PFSK-1 (cell line): ENCODE data around the gene IRAK1BP1.

Source experiments
- FOXP2 ChIP-seq: optimal IDR thresholded peaks from 2 replicates; pipeline ENCODE3; 2011; ENCODE audit warnings: borderline replicate concordance, control low read depth, inconsistent platforms; ENCODE audit not compliant: insufficient read depth; ENCODE audit errors: extremely low read length, extremely low read depth
- POLR2AphosphoS5 ChIP-seq: IDR thresholded peaks from 2 replicates; pipeline ENCODE4 v1.6.1; 2012; ENCODE audit warnings: low read depth, mild to moderate bottlenecking, control low read depth, low read length, moderate library complexity
- SIN3A ChIP-seq: IDR thresholded peaks from 2 replicates; pipeline ENCODE4 v1.6.1; 2012; ENCODE audit warnings: mild to moderate bottlenecking, low read length, moderate library complexity, borderline replicate concordance; ENCODE audit not compliant: insufficient read depth
- TAF1 ChIP-seq: IDR thresholded peaks from 2 replicates; pipeline ENCODE4 v1.6.1; 2012; ENCODE audit warnings: low read length, control low read depth, borderline replicate concordance; ENCODE audit not compliant: insufficient read depth
- TF ChIP-seq, protein P1 (sequence below), 2 experiments: IDR thresholded peaks; 2 replicates each; pipeline versions ENCODE4 v1.6.1 to v1.8.0; 2011 to 2012; ENCODE audit warnings: low read depth in 2 of 2, low read length in 2 of 2, control low read depth in 1 of 2, inconsistent platforms in 1 of 2, mild to moderate bottlenecking in 1 of 2, moderate library complexity in 1 of 2; ENCODE audit not compliant: insufficient read depth in 1 of 2

The IRAK1BP1 gene

DNA sequence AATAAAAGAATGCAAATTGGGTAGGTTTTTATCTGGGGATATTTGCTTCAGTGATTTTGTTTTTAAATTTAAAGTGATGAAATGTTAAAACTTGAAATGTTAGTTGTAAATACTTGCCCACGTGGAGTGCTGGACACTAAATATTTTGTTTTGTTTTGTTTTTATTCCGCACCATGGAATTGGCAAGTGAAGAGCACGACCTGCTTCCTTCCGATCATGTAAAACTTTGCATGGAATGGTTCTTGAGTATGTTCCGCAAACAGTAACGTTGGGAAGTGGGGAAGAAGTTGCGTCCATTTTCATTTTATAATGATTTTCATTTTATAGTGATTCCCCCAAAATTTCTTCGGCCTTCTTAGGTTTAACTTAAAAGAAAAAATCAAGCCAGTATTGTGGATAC lies 765 bp downstream of the IRAK1BP1 start:
- no peak for TF ChIP-seq SIN3A

DNA sequence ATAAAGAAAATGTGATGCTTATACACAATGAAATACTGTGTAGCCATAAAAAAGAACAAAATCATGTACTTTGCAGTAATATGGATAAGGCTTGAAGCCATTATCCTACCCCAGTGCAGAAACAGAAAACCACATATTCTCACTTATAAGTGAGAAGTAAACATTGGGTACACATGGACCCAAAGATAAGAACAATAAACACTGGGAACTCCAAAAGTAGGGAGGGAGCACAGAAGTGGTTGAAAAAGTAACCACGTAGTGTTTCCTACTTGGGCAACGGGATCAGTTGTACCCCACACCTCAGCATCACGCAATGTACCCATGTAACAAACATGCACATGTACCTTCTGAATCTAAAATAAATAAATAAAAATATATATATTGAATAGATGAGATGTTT lies 8.2 kb downstream of the IRAK1BP1 start:
- TF ChIP-seq TAF1 = no peak
- no peak for TF ChIP-seq SIN3A
- TF ChIP-seq POLR2AphosphoS5 = no peak

DNA sequence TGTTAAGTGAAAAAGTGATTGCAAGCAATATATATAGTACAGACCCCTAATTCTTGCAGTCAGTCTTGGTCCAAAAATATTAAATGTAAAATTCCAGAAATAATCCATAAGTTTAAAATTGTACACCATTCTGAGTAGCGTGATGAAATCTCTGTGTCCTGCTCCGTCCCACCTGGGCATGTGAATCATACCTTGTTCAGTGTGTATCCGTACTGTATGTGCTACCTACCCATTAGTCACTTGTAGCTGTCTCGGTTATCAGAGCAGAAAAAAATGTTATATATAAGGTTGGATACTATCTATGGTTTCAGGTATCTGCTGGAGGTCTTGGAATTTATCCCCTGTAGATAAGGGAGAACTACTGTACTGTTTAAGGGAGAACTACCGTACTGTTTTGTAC lies 16.3 kb downstream of the IRAK1BP1 start:
- TF ChIP-seq, protein P1, sequence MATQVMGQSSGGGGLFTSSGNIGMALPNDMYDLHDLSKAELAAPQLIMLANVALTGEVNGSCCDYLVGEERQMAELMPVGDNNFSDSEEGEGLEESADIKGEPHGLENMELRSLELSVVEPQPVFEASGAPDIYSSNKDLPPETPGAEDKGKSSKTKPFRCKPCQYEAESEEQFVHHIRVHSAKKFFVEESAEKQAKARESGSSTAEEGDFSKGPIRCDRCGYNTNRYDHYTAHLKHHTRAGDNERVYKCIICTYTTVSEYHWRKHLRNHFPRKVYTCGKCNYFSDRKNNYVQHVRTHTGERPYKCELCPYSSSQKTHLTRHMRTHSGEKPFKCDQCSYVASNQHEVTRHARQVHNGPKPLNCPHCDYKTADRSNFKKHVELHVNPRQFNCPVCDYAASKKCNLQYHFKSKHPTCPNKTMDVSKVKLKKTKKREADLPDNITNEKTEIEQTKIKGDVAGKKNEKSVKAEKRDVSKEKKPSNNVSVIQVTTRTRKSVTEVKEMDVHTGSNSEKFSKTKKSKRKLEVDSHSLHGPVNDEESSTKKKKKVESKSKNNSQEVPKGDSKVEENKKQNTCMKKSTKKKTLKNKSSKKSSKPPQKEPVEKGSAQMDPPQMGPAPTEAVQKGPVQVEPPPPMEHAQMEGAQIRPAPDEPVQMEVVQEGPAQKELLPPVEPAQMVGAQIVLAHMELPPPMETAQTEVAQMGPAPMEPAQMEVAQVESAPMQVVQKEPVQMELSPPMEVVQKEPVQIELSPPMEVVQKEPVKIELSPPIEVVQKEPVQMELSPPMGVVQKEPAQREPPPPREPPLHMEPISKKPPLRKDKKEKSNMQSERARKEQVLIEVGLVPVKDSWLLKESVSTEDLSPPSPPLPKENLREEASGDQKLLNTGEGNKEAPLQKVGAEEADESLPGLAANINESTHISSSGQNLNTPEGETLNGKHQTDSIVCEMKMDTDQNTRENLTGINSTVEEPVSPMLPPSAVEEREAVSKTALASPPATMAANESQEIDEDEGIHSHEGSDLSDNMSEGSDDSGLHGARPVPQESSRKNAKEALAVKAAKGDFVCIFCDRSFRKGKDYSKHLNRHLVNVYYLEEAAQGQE (IDR thresholded peaks at IDR 0.05; ENCODE audit: insufficient read depth in 1 of 2, low read depth in 2 of 2, low read length in 2 of 2) = no peak
- no peak for TF ChIP-seq TAF1
- TF ChIP-seq POLR2AphosphoS5 = no peak
- TF ChIP-seq SIN3A = no peak
- no peak for TF ChIP-seq FOXP2

DNA sequence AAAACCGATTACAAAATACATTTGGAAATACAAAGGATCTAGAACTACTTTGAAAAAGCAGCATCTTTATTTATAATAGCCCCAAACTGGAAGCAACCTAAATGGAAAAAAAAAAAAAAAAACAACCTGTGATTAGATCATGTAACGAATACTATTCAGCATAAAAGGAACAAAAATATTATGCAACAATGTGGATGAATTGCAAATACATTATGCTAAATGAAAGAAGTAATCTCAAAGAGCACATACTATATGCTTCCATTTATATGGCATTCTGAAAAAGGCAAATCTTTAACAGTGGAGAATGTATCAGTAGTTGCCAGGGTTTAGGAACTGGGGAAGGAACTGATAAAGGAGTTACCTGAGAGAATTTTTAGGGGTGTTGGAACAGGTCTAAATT lies 28.9 kb downstream of the IRAK1BP1 start:
- TF ChIP-seq FOXP2 (no peak), TAF1 (no peak), POLR2AphosphoS5 (no peak), SIN3A (no peak)
- TF ChIP-seq, protein P1 (IDR thresholded peaks at IDR 0.05; ENCODE audit: insufficient read depth in 1 of 2, low read depth in 2 of 2, low read length in 2 of 2) = no peak

DNA sequence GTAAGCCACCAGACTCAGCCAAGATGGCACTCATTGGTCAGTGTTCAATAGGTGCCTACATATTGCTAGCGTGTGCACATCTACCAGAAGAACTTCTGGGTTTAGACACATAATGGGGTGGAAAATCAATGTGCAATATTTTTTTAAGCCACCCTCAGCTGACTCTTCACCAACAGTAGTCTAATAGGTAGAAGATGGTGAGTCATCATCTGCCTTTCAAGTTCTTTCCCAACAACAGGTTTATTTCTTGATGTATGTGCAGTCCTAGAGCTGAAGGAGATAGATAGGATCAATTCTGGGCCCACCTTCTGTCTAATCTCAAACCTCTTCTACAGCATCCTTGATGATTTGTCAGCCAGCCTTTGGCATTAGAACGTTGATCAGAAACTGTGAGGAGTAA lies 41.3 kb downstream of the IRAK1BP1 start:
- TF ChIP-seq, protein P1 (IDR thresholded peaks at IDR 0.05; ENCODE audit: insufficient read depth in 1 of 2, low read depth in 2 of 2, low read length in 2 of 2) = no peak
- TF ChIP-seq POLR2AphosphoS5 = no peak
- TF ChIP-seq TAF1 = no peak
- TF ChIP-seq FOXP2 = no peak
- no peak for TF ChIP-seq SIN3A

DNA sequence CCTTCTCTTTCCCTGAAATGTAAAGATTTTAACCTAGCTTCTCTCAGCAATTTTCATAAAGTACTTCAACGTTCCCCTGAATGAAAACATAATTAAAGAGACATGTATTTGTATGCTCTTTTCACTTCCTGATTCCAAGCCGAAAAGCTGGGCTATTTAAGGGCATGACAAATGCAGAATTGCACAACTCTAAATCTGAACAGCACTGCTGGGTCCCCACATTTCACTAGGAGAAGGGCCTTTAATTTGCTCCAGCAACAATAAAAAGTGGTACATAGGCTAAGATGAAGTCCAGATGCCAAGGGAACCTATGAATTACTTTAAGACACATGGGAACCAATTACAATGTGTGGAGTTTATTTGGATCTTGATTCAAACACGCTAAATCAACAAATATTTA lies 42.0 kb downstream of the IRAK1BP1 start:
- TF ChIP-seq TAF1 = no peak
- no peak for TF ChIP-seq SIN3A
- no peak for TF ChIP-seq POLR2AphosphoS5

DNA sequence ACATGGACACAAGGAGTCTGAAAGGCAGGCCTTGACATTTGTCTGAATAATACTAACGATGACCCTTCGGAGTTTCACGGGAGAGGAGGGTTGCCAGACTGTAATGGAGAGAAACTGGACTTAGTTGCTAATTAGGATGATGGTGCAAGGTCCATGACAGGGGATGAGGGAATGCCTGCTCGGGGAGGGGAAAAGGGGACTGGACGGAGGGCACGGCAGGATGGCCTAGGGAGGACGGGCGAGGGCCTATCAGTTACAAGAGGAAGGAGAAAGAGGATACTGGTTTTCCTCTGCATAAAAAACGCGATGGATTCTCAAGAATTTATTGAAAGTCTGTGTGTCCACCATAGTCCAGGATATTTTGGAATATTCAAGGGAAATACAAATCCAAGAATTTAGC lies 42.7 kb downstream of the IRAK1BP1 start:
- TF ChIP-seq POLR2AphosphoS5 (no peak), FOXP2 (no peak), SIN3A (no peak), TAF1 (no peak)
- TF ChIP-seq, protein P1 (IDR thresholded peaks at IDR 0.05; ENCODE audit: insufficient read depth in 1 of 2, low read depth in 2 of 2, low read length in 2 of 2) = no peak
